H1 (cell line): Measurements from ENCODE around the gene WWP2. TPM values are rescaled to one million over a fixed set of nuclear protein-coding genes. Genes with fewer than 3 reads are reported as not detected.

ENCODE experiments used
- CTCF ChIA-PET: fragments of 300-600 bp; sonication (Branson Sonifier 250); formaldehyde crosslinking; loops from one replicate; lab custom pipeline; 2021; ENCODE audit not compliant: partially characterized antibody; lab: Charles Lee
- POLR2A ChIA-PET: fragments of 300-600 bp; sonication (Branson Sonifier 250); formaldehyde crosslinking; loops from one replicate; lab custom pipeline; 2021; ENCODE audit warnings: inconsistent platforms; ENCODE audit not compliant: partially characterized antibody; lab: Charles Lee
- DNase-seq, 2 experiments: peaks; one replicate each; pipeline versions ENCODE4 v3.0.0 to v3.0.0-alpha.2; 2010 to 2022; ENCODE audit warnings: low spot score in 2 of 2, low read depth in 1 of 2, mixed read lengths in 1 of 2
- FAIRE-seq: peaks from 2 replicates; lab custom pipeline; 2011; peaks lifted over from hg19 to GRCh38; lab: Jason Lieb, UNC
- H2AFZ ChIP-seq: 2 replicates; pipeline ENCODE4 v1.8.1; 2012; ENCODE audit warnings: low read length, inconsistent platforms
- H2AK5ac ChIP-seq: 2 replicates; pipeline ENCODE4 v1.6.1; 2013; ENCODE audit warnings: low read depth, low read length
- H2BK120ac ChIP-seq: replicated peaks from 2 replicates; pipeline ENCODE3; 2013; ENCODE audit warnings: low read depth, low read length, inconsistent platforms
- H2BK12ac ChIP-seq: 2 replicates; pipeline ENCODE4 v1.6.1; 2013; ENCODE audit warnings: low read depth, low read length
- H2BK15ac ChIP-seq: 2 replicates; pipeline ENCODE4 v1.6.1; 2013; ENCODE audit warnings: low read length
- H2BK20ac ChIP-seq: 2 replicates; pipeline ENCODE4 v1.6.1; 2013; ENCODE audit warnings: low read length
- H2BK5ac ChIP-seq: 2 replicates; pipeline ENCODE4 v1.6.1; 2013; ENCODE audit warnings: low read depth, low read length
- H3K14ac ChIP-seq: 2 replicates; pipeline ENCODE4 v1.6.1; 2013; ENCODE audit warnings: inconsistent platforms; ENCODE audit not compliant: insufficient read length
- H3K18ac ChIP-seq: 2 replicates; pipeline ENCODE4 v1.6.1; 2013; ENCODE audit warnings: low read length; ENCODE audit errors: extremely low read depth
- H3K23ac ChIP-seq: 2 replicates; pipeline ENCODE4 v1.6.1; 2013; ENCODE audit warnings: inconsistent platforms; ENCODE audit not compliant: insufficient read length
- H3K23me2 ChIP-seq: 2 replicates; pipeline ENCODE4 v1.6.1; 2013; ENCODE audit warnings: low read depth, low read length
- H3K27ac ChIP-seq: 2 replicates; pipeline ENCODE4 v1.6.1; 2011; ENCODE audit warnings: low read depth, low read length, inconsistent platforms
- H3K27me3 ChIP-seq, 4 experiments: replicated peaks in 1 of 4; 1 replicate in 1 of 4; 2 replicates in 3 of 4; pipeline versions ENCODE4 v1.6.1 to v1.8.1; 2011 to 2013; ENCODE audit warnings: low read length in 3 of 4, mild to moderate bottlenecking in 3 of 4, inconsistent platforms in 2 of 4, mixed read lengths in 2 of 4, moderate library complexity in 1 of 4; ENCODE audit not compliant: control insufficient read depth in 3 of 4, insufficient read depth in 3 of 4; ENCODE audit errors: extremely low read depth in 1 of 4
- H3K36me3 ChIP-seq, 4 experiments: 2 replicates each; pipeline versions ENCODE4 v1.6.1 to v1.8.1; 2011 to 2013; ENCODE audit warnings: mild to moderate bottlenecking in 4 of 4, low read length in 3 of 4, moderate library complexity in 2 of 4, control low read depth in 1 of 4, inconsistent platforms in 1 of 4; ENCODE audit not compliant: insufficient read depth in 4 of 4, control insufficient read depth in 2 of 4
- H3K4ac ChIP-seq: replicated peaks from 2 replicates; pipeline ENCODE3; 2013; ENCODE audit warnings: low read length, low read depth, mixed read lengths, inconsistent platforms; ENCODE audit not compliant: insufficient read length
- H3K4me1 ChIP-seq, 4 experiments: replicated peaks in 1 of 4; 1 replicate in 1 of 4; 2 replicates in 3 of 4; pipeline versions ENCODE4 v1.6.1 to v1.8.1; 2011 to 2013; ENCODE audit warnings: low read length in 3 of 4, inconsistent platforms in 2 of 4, mixed read lengths in 1 of 4; ENCODE audit not compliant: insufficient read depth in 4 of 4, control insufficient read depth in 3 of 4
- H3K4me2 ChIP-seq, 2 experiments: 2 replicates each; pipeline versions ENCODE4 v1.6.1 to v1.8.1; 2011 to 2013; ENCODE audit warnings: low read depth in 2 of 2, low read length in 2 of 2, control low read depth in 1 of 2, inconsistent platforms in 1 of 2, mild to moderate bottlenecking in 1 of 2; ENCODE audit not compliant: insufficient read depth in 1 of 2
- H3K4me3 ChIP-seq, 4 experiments: fragments of 200-600, 300-600 bp in 1 of 4; sonication (generic), shearing (Covaris generic), sonication (Bioruptor Twin) in 1 of 4; 2 replicates each; pipeline versions ENCODE4 v1.5.1 to v1.8.1; 2011 to 2016; ENCODE audit warnings: low read length in 4 of 4, low read depth in 3 of 4, control low read depth in 2 of 4, inconsistent platforms in 2 of 4, mild to moderate bottlenecking in 2 of 4, mixed read lengths in 1 of 4, moderate library complexity in 1 of 4; ENCODE audit not compliant: insufficient read depth in 2 of 4; ENCODE audit errors: extremely low read depth in 1 of 4
- H3K56ac ChIP-seq: replicated peaks from 2 replicates; pipeline ENCODE3; 2013; ENCODE audit warnings: low read depth, mild to moderate bottlenecking, mixed read lengths, low read length, inconsistent platforms; ENCODE audit not compliant: insufficient read length
- H3K79me1 ChIP-seq: 2 replicates; pipeline ENCODE4 v1.6.1; 2013; ENCODE audit warnings: low read depth, low read length, control low read depth
- H3K79me2 ChIP-seq, 2 experiments: 2 replicates each; pipeline versions ENCODE4 v1.6.1 to v1.8.1; 2012 to 2013; ENCODE audit warnings: low read length in 2 of 2, mild to moderate bottlenecking in 2 of 2, inconsistent platforms in 1 of 2; ENCODE audit not compliant: insufficient read depth in 2 of 2, control insufficient read depth in 1 of 2
- H3K9ac ChIP-seq, 4 experiments: replicated peaks in 1 of 4; 1 replicate in 1 of 4; 2 replicates in 3 of 4; pipeline versions ENCODE4 v1.6.1 to v1.8.1; 2011 to 2013; ENCODE audit warnings: low read depth in 3 of 4, low read length in 3 of 4, control low read depth in 2 of 4, mild to moderate bottlenecking in 2 of 4, moderate library complexity in 2 of 4, inconsistent platforms in 1 of 4; ENCODE audit errors: extremely low read depth in 1 of 4
- H3K9me3 ChIP-seq, 2 experiments: 2 replicates each; pipeline versions ENCODE4 v1.6.1 to v1.8.1; 2012 to 2013; ENCODE audit warnings: mild to moderate bottlenecking in 2 of 2, moderate library complexity in 2 of 2, control low read depth in 1 of 2, inconsistent platforms in 1 of 2, low read depth in 1 of 2, low read length in 1 of 2, mixed read lengths in 1 of 2; ENCODE audit not compliant: insufficient read depth in 2 of 2
- H4K20me1 ChIP-seq, 2 experiments: replicated peaks in 1 of 2; 2 replicates each; pipeline versions ENCODE3 to v1.8.1; 2011 to 2013; ENCODE audit warnings: inconsistent platforms in 2 of 2, low read length in 2 of 2, mild to moderate bottlenecking in 1 of 2; ENCODE audit not compliant: insufficient read depth in 2 of 2, control insufficient read depth in 1 of 2
- H4K5ac ChIP-seq: 2 replicates; pipeline ENCODE4 v1.6.1; 2013; ENCODE audit warnings: low read length, low read depth, mixed read lengths, inconsistent platforms; ENCODE audit not compliant: insufficient read length
- H4K8ac ChIP-seq: 2 replicates; pipeline ENCODE4 v1.8.0; 2013; ENCODE audit warnings: mild to moderate bottlenecking, moderate library complexity, low read length, inconsistent platforms; ENCODE audit not compliant: insufficient read depth; ENCODE audit errors: extremely low read depth
- H4K91ac ChIP-seq: replicated peaks from 2 replicates; pipeline ENCODE3; 2013; ENCODE audit warnings: low read length, mixed read lengths, inconsistent platforms; ENCODE audit not compliant: insufficient read length
- ASH2L ChIP-seq: fragments of 200-600, 300-600 bp; sonication (generic); IDR thresholded peaks from one replicate; pipeline ENCODE4 v1.7.1; 2017; ENCODE audit warnings: low read length
- GABPA ChIP-seq: IDR thresholded peaks from 2 replicates; pipeline ENCODE4 v1.6.1; 2011; ENCODE audit warnings: mild to moderate bottlenecking, low read length, moderate library complexity, borderline replicate concordance; ENCODE audit not compliant: insufficient read depth
- HDAC2 ChIP-seq, 2 experiments: fragments of 300-600 bp in 1 of 2; sonication (generic) in 1 of 2; IDR thresholded peaks; 2 replicates each; pipeline ENCODE4 v1.6.1; 2011 to 2012; ENCODE audit warnings: low read depth in 2 of 2, low read length in 2 of 2, mild to moderate bottlenecking in 2 of 2, moderate library complexity in 2 of 2, borderline replicate concordance in 1 of 2, inconsistent platforms in 1 of 2
- JUN ChIP-seq: IDR thresholded peaks from 2 replicates; pipeline ENCODE4 v1.6.1; 2011; ENCODE audit warnings: low read depth, mild to moderate bottlenecking, improper control_type of control experiment, low read length
- KDM5A ChIP-seq: fragments of 200-600 bp; IDR thresholded peaks from 2 replicates; pipeline ENCODE4 v1.7.1; 2012; ENCODE audit warnings: mild to moderate bottlenecking, low read length, inconsistent platforms, mixed read lengths
- NRF1 ChIP-seq: IDR thresholded peaks from 2 replicates; pipeline ENCODE4 v1.6.1; 2011; ENCODE audit warnings: mild to moderate bottlenecking, low read depth, low read length, improper control_type of control experiment
- POLR2AphosphoS5 ChIP-seq: IDR thresholded peaks from 2 replicates; pipeline ENCODE4 v1.6.1; 2011; ENCODE audit warnings: low read depth, low read length
- SIN3A ChIP-seq, 2 experiments: IDR thresholded peaks in 1 of 2; conservative IDR thresholded peaks in 1 of 2; 2 replicates each; pipeline ENCODE4 v1.6.1; 2011 to 2012; ENCODE audit warnings: low read length in 2 of 2, improper control_type of control experiment in 1 of 2, low read depth in 1 of 2, mild to moderate bottlenecking in 1 of 2
- TBP ChIP-seq: IDR thresholded peaks from 2 replicates; pipeline ENCODE4 v1.6.1; 2011; ENCODE audit warnings: low read depth, low read length, improper control_type of control experiment
- WGBS, 2 experiments: shearing (Covaris generic) in 1 of 2; methylation state at CpG; one replicate each; pipeline versions ENCODE4 v1.1.6 to v1.1.7; 2013 to 2015; ENCODE audit warnings: low lambda C conversion rate in 2 of 2, mixed read lengths in 2 of 2, inconsistent platforms in 1 of 2, low coverage in 1 of 2, missing lambda C conversion rate in 1 of 2; ENCODE audit not compliant: insufficient replicate concordance in 2 of 2, insufficient coverage in 1 of 2, insufficient read length in 1 of 2; ENCODE audit errors: extremely low coverage in 1 of 2, missing lambda C conversion rate in 1 of 2; 5-methylcytosine and 5-hydroxymethylcytosine counted together
- polyA plus RNA-seq, 7 experiments: library from polyadenylated mRNA; depleted of rRNA in 3 of 7; stranded (reverse) in 5 of 7; unstranded in 2 of 7; fragments of >200 nt in 5 of 7; fragments of 200-250 nt in 2 of 7; gene quantifications; 1 replicate in 5 of 7; 2 replicates in 1 of 7; 4 replicates in 1 of 7; pipeline versions ENCODE4 v1.2.1 to v1.2.3, GENCODE V29; 2011 to 2013; ENCODE audit warnings: missing spikeins in 2 of 7, mixed read lengths in 2 of 7
- total RNA-seq: library from RNA; stranded (reverse); fragmentation: NEBNext Ultra II Directional; extraction: Animal tissue kit (Norgen Biotek cat#: 25700); gene quantifications from 2 replicates; pipeline ENCODE4 v1.2.1, GENCODE V29; 2021
- TF ChIP-seq, protein P1 (sequence below): IDR thresholded peaks from 2 replicates; pipeline ENCODE4 v1.6.1; 2012; ENCODE audit warnings: low read length, inconsistent platforms

The WWP2 gene
- total and polyA plus RNA-seq, 2 of the 8 experiments (the other 6 are each of a cell fraction or from before 2014, with no cell fraction given): 14.1 to 42.2 TPM

DNA sequence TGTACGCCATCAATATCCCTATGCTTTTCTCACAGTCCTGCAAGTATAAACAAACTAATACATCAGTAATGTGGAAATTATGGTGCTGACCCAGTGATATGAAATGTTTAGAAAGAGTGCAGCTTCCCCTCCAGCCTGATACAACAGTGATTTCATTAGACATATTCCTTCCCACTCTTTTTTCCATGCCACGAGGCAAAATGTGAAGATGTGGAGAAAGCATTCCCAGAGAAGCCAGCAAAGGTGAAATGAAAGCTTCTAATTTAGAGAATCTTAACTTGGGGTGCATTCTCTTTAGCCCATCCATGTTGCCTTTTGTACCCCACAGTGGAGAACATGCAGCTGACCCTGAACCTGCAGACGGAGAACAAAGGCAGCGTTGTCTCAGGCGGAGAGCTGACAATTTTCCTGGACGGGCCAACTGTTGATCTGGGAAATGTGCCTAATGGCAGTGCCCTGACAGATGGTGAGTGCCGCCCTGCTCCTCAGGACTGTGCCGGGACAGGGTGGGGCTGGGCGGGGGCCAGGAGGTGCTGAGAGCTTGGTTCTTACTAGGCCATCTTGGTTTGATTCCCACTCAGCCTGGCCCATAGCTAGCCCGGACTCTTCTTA is 77.8 kb downstream of the WWP2 start:
- Histone ChIP-seq H4K91ac (no peak overlapping the region), H3K9ac (no peak overlapping the region), H2BK5ac (no peak overlapping the region), H3K56ac (no peak overlapping the region), H4K8ac (no peak overlapping the region; the same call in 1 of the 2 replicates), H2AK5ac (no peak overlapping the region), H3K4me1 (no peaks in the 10 kb centered on the region), H4K20me1 (no peaks in the 10 kb centered on the region), H3K79me1 (no peaks in the 10 kb centered on the region), H3K36me3 (peaks cover 0 to 3% (median 1%) of the 10 kb centered on the region in 4 experiments; a peak in 3 of 8 replicates), H2BK20ac (no peak overlapping the region), H3K18ac (no peak overlapping the region), H3K23ac (no peak overlapping the region), H3K9me3 (no peaks in the 10 kb centered on the region), H3K14ac (no peak overlapping the region), H2BK15ac (no peak overlapping the region), H3K27ac (no peak overlapping the region), H4K5ac (no peak overlapping the region), H2AFZ (no peak overlapping the region), H3K4ac (no peak overlapping the region), H3K79me2 (no peaks in the 10 kb centered on the region), H3K4me3 (no peak overlapping the region), H3K4me2 (no peak overlapping the region), H2BK12ac (no peak overlapping the region), H3K27me3 (no peaks in the 10 kb centered on the region), H3K23me2 (no peaks in the 10 kb centered on the region), H2BK120ac (no peak overlapping the region)
- FAIRE-seq: no peak
- no peak for DNase-seq
- 95% methylated on average over 10 of the region's 10 CpGs; no CpG with 5 or more reads in 1 of the 2 experiments for WGBS, 2 experiments
- POLR2A ChIA-PET: interaction anchor here (1.2 kb wide), 1 partner anchor 12 kb away, joined by 3 read pairs; no protein-coding TSS in a partner anchor
- CTCF ChIA-PET: interaction anchor here (0.8 to 3.1 kb wide), 6 partner anchors 9 to 90 kb away, joined by 3 to 11 read pairs (median 3); no protein-coding TSS in a partner anchor
- no peak for TF ChIP-seq ASH2L
- TF ChIP-seq HDAC2 (IDR thresholded peaks at IDR 0.05; ENCODE audit: borderline replicate concordance in 1 of 2, low read depth in 2 of 2, low read length in 2 of 2): no peak
- no peak for TF ChIP-seq NRF1
- no peak for TF ChIP-seq SIN3A (conservative IDR thresholded peaks at IDR 0.05 in 1 of 2, IDR thresholded peaks at IDR 0.05 in 1 of 2; ENCODE audit: low read depth in 1 of 2, low read length in 2 of 2)
- no peak for TF ChIP-seq JUN
- no peak for TF ChIP-seq GABPA
- TF ChIP-seq TBP: no peak
- TF ChIP-seq KDM5A: no peak
- TF ChIP-seq, protein P1, sequence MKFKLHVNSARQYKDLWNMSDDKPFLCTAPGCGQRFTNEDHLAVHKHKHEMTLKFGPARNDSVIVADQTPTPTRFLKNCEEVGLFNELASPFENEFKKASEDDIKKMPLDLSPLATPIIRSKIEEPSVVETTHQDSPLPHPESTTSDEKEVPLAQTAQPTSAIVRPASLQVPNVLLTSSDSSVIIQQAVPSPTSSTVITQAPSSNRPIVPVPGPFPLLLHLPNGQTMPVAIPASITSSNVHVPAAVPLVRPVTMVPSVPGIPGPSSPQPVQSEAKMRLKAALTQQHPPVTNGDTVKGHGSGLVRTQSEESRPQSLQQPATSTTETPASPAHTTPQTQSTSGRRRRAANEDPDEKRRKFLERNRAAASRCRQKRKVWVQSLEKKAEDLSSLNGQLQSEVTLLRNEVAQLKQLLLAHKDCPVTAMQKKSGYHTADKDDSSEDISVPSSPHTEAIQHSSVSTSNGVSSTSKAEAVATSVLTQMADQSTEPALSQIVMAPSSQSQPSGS: no peak
- no peak for TF ChIP-seq POLR2AphosphoS5
